Transverse colon (tissue), 4 donors: ENCODE measurements around the gene C9orf50.

ENCODE experiments used
- EP300 ChIP-seq: sonication (generic); formaldehyde crosslinking; IDR thresholded peaks from one replicate; pipeline ENCODE4 v1.6.1; 2017; ENCODE audit warnings: antibody characterized with exemption, low read depth
- POLR2AphosphoS5 ChIP-seq, 3 donors: sonication (generic); formaldehyde crosslinking; IDR thresholded peaks; one replicate each; pipeline ENCODE4 v1.6.1; 2016; ENCODE audit warnings: antibody characterized with exemption in 3 of 3
- TF ChIP-seq, protein P1 (sequence below), 5 experiments: fragments of 200-600 bp in 3 of 5; fragments of 450-650 bp in 2 of 5; sonication (generic) in 3 of 5; IDR thresholded peaks; 1 replicate in 2 of 5; 2 replicates in 3 of 5; pipeline ENCODE4 v1.5.1; 2016 to 2017; ENCODE audit warnings: antibody characterized with exemption in 5 of 5, inconsistent platforms in 3 of 5, mild to moderate bottlenecking in 2 of 5, moderate library complexity in 1 of 5

- TF ChIP-seq POLR2AphosphoS5 (IDR thresholded peaks at IDR 0.05): no peak
- TF ChIP-seq, protein P1, sequence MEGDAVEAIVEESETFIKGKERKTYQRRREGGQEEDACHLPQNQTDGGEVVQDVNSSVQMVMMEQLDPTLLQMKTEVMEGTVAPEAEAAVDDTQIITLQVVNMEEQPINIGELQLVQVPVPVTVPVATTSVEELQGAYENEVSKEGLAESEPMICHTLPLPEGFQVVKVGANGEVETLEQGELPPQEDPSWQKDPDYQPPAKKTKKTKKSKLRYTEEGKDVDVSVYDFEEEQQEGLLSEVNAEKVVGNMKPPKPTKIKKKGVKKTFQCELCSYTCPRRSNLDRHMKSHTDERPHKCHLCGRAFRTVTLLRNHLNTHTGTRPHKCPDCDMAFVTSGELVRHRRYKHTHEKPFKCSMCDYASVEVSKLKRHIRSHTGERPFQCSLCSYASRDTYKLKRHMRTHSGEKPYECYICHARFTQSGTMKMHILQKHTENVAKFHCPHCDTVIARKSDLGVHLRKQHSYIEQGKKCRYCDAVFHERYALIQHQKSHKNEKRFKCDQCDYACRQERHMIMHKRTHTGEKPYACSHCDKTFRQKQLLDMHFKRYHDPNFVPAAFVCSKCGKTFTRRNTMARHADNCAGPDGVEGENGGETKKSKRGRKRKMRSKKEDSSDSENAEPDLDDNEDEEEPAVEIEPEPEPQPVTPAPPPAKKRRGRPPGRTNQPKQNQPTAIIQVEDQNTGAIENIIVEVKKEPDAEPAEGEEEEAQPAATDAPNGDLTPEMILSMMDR (IDR thresholded peaks at IDR 0.05): no peak
- TF ChIP-seq EP300: no peak
Measured at GRCh38 chr9:129632460-129632859, 11.6 kb upstream of the C9orf50 start.
